T-cell (primary cell): Measurements from ENCODE around the gene CLEC1B. TPM values are rescaled to one million over a fixed set of nuclear protein-coding genes. Genes with fewer than 3 reads are reported as not detected.
"Not testable (repeated sequence)": the region's sequence is repeated elsewhere in the genome, so short reads cannot be mapped to it uniquely, and the experiment has no call there.

Experiments
- ATAC-seq, 4 experiments: fragments of 200-7000 bp in 3 of 4; fragments of 150-1000 bp in 1 of 4; cut with Tn5 transposase; replicated peaks in 1 of 4; 1 replicate in 3 of 4; 2 replicates in 1 of 4; pipeline ENCODE4 v1.10.0; 2021; ENCODE audit warnings: moderate library complexity in 3 of 4, mild to moderate bottlenecking in 2 of 4, moderate number of reproducible peaks in 1 of 4
- CTCF ChIA-PET, 2 donors: fragments of 300-600 bp; sonication (Branson Sonifier 250); formaldehyde crosslinking; loops; one replicate each; lab custom pipeline; 2022; ENCODE audit warnings: antibody characterized with exemption in 2 of 2; lab: Charles Lee
- POLR2A ChIA-PET, 2 donors: fragments of 300-600 bp; sonication (Branson Sonifier 250); formaldehyde crosslinking; loops; one replicate each; lab custom pipeline; 2022; ENCODE audit warnings: antibody characterized with exemption in 2 of 2; lab: Charles Lee
- DNase-seq, 35 experiments: peaks; one replicate each; pipeline versions ENCODE4 v3.0.0 to v3.0.0-alpha.2; 2013 to 2023
- H3K27ac ChIP-seq: one replicate; pipeline ENCODE4 v1.5.1; 2013; ENCODE audit warnings: low read length
- H3K27me3 ChIP-seq, 2 experiments: replicated peaks in 1 of 2; 1 replicate in 1 of 2; 2 replicates in 1 of 2; pipeline versions ENCODE4 v1.6.1 to v1.7.0; 2013; ENCODE audit warnings: low read length in 1 of 2, mixed read lengths in 1 of 2; ENCODE audit not compliant: control insufficient read depth in 2 of 2, insufficient read depth in 2 of 2; ENCODE audit errors: extremely low read depth in 1 of 2
- H3K36me3 ChIP-seq, 2 donors: 1 replicate in 1 of 2; 2 replicates in 1 of 2; pipeline versions ENCODE4 v1.6.1 to v1.7.0; 2013; ENCODE audit warnings: low read length in 1 of 2; ENCODE audit not compliant: control insufficient read depth in 2 of 2, insufficient read depth in 1 of 2; ENCODE audit errors: extremely low read depth in 1 of 2
- H3K4me1 ChIP-seq, 2 experiments: 1 replicate in 1 of 2; 2 replicates in 1 of 2; pipeline versions ENCODE4 v1.6.1 to v1.7.0; 2013; ENCODE audit warnings: low read length in 2 of 2, mixed read lengths in 1 of 2; ENCODE audit not compliant: insufficient read depth in 2 of 2, control insufficient read depth in 1 of 2; ENCODE audit errors: extremely low read depth in 1 of 2
- H3K4me3 ChIP-seq, 2 donors: 1 replicate in 1 of 2; 2 replicates in 1 of 2; pipeline versions ENCODE4 v1.5.1 to v1.7.0; 2013; ENCODE audit warnings: mild to moderate bottlenecking in 2 of 2, low read length in 1 of 2, moderate library complexity in 1 of 2; ENCODE audit not compliant: control insufficient read depth in 1 of 2; ENCODE audit errors: extremely low read depth in 1 of 2
- H3K9me3 ChIP-seq: 2 replicates; pipeline ENCODE4 v1.7.0; 2013
- H3K27ac Mint-ChIP-seq, 2 donors: one replicate each; pipeline ENCODE4 v1.8.0; 2020 to 2021; ENCODE audit warnings: mild to moderate bottlenecking in 2 of 2, mixed read lengths in 2 of 2
- H3K27me3 Mint-ChIP-seq, 2 donors: one replicate each; pipeline ENCODE4 v1.8.0; 2021 to 2022; ENCODE audit warnings: mixed read lengths in 2 of 2
- H3K36me3 Mint-ChIP-seq: one replicate; pipeline ENCODE4 v1.8.0; 2021; ENCODE audit warnings: mixed read lengths
- H3K4me1 Mint-ChIP-seq, 3 donors: one replicate each; pipeline ENCODE4 v1.8.0; 2020 to 2022; ENCODE audit warnings: mixed read lengths in 3 of 3, mild to moderate bottlenecking in 1 of 3
- H3K4me3 Mint-ChIP-seq, 3 donors: one replicate each; pipeline ENCODE4 v1.8.0; 2020 to 2022; ENCODE audit warnings: mild to moderate bottlenecking in 3 of 3, mixed read lengths in 3 of 3, moderate library complexity in 3 of 3
- H3K9me3 Mint-ChIP-seq, 3 donors: one replicate each; pipeline ENCODE4 v1.8.0; 2020 to 2022; ENCODE audit warnings: mixed read lengths in 3 of 3
- WGBS: methylation state at CpG from one replicate; pipeline ENCODE4 v1.1.5; 2013; ENCODE audit warnings: missing lambda C conversion rate; ENCODE audit not compliant: insufficient coverage; 5-methylcytosine and 5-hydroxymethylcytosine counted together
- total RNA-seq, 35 experiments: library from RNA in 6 of 35; stranded (reverse) in 6 of 35; fragments of 120-200 nt in 1 of 35; gene quantifications; one replicate each; pipeline versions ENCODE4 v1.2.1 to v1.2.4 and lab custom pipeline; 2013 to 2026

Gene CLEC1B
- total RNA-seq, 5 donors from 2014 or later (not counting 1 experiment from before 2014, with no cell fraction given) = 0.50 TPM; not detected in 4

DNA sequence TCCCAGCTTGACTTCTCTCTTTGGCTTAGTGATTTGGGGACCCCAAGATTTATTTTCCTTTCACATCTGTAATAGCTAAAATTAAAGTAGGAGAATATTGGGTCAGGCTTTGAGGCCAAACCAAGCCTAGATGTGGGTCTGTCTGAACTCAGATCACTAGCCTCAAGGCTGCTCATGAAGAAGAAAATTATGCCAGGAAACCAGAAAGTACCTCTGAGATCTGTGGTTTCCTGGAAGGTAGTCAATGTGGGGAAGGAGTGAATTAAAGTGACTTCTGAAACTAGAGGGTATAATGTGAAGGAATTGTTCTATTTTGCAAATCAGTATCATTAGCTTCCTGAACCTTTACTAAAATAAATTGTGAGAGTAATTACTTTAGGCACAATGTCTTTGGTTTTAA lies 41.1 kb downstream of the CLEC1B start:
- ChIA-PET POLR2A (no interaction called here), CTCF (no interaction called here)
- Histone ChIP-seq H3K36me3 (no peaks in the 10 kb centered on the region), H3K9me3 (no peaks in the 10 kb centered on the region), H3K27ac (no peak overlapping the region), H3K4me1 (peaks cover 18 to 33% of the 10 kb centered on the region in 2 experiments), H3K27me3 (no peaks in the 10 kb centered on the region), H3K4me3 (no peak overlapping the region)
- DNase-seq (peak in 1 of 35 experiments; percentile 37), ATAC-seq (peak; percentile 48 to 80 (median 72))
- Mint-ChIP-seq H3K27ac (peak overlapping the region in 1 of 2 donors; percentile 11), H3K9me3 (no peaks in the 10 kb centered on the region), H3K36me3 (no peaks in the 10 kb centered on the region), H3K4me1 (peaks cover 35 to 45% (median 37%) of the 10 kb centered on the region in 3 donors), H3K4me3 (peak overlapping the region in 1 of 3 donors; percentile 28), H3K27me3 (no peaks in the 10 kb centered on the region)

DNA sequence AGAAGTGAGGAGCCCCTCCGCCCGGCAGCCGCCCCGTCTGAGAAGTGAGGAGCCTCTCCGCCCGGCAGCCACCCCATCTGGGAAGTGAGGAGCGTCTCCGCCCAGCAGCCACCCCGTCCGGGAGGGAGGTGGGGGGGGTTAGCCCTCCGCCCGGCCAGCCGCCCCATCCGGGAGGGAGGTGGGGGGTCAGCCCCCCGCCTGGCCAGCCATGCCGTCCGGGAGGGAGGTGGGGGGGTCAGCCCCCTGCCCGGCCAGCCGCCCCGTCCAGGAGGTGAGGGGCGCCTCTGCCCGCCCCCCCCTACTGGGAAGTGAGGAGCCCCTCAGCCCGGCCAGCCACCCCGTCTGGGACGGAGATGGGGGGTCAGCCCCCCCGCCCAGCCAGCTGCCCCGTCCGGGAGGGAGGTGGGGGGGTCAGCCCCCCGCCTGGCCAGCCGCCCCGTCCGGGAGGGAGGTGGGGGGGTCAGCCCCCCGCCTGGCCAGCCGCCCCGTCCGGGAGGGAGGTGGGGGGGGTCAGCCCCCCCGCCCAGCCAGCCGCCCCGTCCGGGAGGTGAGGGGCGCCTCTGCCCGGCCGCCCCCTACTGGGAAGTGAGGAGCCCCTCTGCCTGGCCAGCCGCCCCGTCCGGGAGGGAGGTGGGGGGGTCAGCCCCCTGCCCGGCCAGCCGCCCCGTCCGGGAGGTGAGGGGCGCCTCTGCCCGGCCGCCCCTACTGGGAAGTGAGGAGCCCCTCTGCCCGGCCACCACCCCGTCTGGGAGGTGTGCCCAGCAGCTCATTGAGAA lies 45.8 kb downstream of the CLEC1B start:
- DNase-seq, H3K27ac Mint-ChIP-seq, H3K36me3 ChIP-seq, CTCF ChIA-PET, POLR2A ChIA-PET, H3K36me3 Mint-ChIP-seq, H3K4me3 Mint-ChIP-seq, H3K27me3 ChIP-seq, H3K9me3 Mint-ChIP-seq, ATAC-seq, H3K9me3 ChIP-seq, H3K27ac ChIP-seq, H3K27me3 Mint-ChIP-seq, H3K4me3 ChIP-seq: not testable (repeated sequence)
- peaks cover 52 to 59% (median 55%) of the 10 kb centered on the region in 3 donors for H3K4me1 Mint-ChIP-seq
- H3K4me1 ChIP-seq = peaks cover 32 to 52% of the 10 kb centered on the region in 2 experiments
- WGBS = no CpG with 5 or more reads among the region's 55 CpGs

DNA sequence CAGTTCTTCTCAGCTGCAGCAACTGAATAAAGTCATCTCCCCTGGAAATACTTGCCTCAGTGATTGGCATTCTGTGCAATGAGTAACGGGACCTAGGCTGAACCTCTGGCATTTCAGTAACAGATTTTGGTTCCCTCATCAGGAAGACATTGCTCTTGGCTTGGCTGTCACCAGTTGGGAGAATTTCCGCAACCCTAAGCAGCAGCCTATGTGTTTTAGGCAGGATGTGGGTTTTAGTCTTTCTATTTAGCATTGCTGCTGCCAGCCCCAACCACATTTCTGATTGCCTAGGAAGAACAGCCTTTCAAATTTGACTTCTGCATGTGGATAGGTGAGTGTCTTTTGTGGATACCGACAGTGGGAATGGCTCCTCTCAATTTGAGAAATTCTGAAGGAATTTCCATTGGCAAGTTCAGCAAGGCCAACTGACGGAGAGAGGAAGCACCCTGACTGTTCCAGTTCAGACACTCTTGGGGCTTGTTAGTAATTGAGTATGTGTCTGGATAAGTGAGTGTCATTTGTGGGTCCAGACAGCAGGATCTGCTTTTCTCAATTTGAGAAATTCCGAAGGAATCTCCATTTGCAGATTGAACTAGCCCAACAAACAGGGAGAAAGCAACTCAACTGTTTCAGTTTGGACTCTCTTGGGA lies 47.8 kb downstream of the CLEC1B start:
- Histone ChIP-seq H3K4me3 (peak overlapping the region in 1 of 2 donors; percentile 5), H3K36me3 (no peaks in the 10 kb centered on the region), H3K4me1 (peaks cover 19 to 42% of the 10 kb centered on the region in 2 experiments), H3K27me3 (no peaks in the 10 kb centered on the region), H3K9me3 (no peaks in the 10 kb centered on the region), H3K27ac (no peak overlapping the region)
- WGBS = 15% methylated on average over 4 of the region's 5 CpGs
- ChIA-PET POLR2A (no interaction called here), CTCF (no interaction called here)
- H3K4me1 Mint-ChIP-seq = peaks cover 42 to 47% (median 46%) of the 10 kb centered on the region in 3 donors
- DNase-seq = peak; percentile 10 to 64 (median 37)
- no peaks in the 10 kb centered on the region for H3K36me3 Mint-ChIP-seq
- H3K27me3 Mint-ChIP-seq = no peaks in the 10 kb centered on the region
- H3K27ac Mint-ChIP-seq = peak overlapping the region; percentile 19 to 78
- no peaks in the 10 kb centered on the region for H3K9me3 Mint-ChIP-seq
- peak; percentile 92 to 98 (median 96) for ATAC-seq
- peak overlapping the region in 2 of 3 donors; percentile 29 to 65 for H3K4me3 Mint-ChIP-seq

DNA sequence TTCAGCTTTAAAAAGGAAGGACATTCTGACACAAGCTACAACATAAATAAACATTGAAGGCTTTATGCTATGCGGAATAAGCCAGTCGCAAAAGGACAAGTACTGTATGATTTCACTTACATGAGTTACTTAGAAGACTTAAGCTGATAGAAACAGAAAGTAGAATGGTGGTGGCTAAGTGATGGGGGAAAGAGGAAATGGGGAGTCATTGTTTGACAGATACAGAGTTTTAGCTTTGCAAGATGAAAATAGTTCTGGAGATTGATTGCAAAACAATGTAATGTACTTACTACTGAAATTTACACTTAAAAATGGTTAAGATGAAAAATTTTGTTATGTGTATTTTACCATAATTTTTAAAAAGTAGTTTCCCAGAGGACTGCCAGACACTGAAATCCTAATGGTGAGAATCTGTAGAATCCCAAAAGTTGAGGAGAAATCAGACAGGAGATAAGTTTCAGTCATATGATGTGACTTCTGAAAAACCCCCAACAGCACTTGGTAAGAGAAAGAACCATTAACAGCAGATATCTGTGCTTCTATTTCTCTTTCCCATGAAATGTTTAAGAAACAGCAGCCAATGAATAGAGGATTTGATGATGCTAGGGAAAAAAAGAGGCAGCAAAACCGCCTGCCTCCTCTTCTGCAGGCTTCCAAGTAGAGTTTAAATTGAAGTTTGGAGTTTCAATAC lies 50.2 kb downstream of the CLEC1B start:
- no peak overlapping the region for H3K4me3 ChIP-seq
- ATAC-seq = peak; percentile 56 to 66 (median 64)
- 20% methylated on average over 1 of the region's 3 CpGs for WGBS
- Mint-ChIP-seq H3K4me1 (peaks cover 45 to 46% (median 46%) of the 10 kb centered on the region in 3 donors), H3K27me3 (no peaks in the 10 kb centered on the region), H3K9me3 (no peaks in the 10 kb centered on the region), H3K27ac (peak overlapping the region; percentile 34 to 62), H3K4me3 (peak overlapping the region in 1 of 3 donors; percentile 13), H3K36me3 (no peaks in the 10 kb centered on the region)
- DNase-seq = peak in 1 of 35 experiments; percentile 43
- H3K9me3 ChIP-seq = no peaks in the 10 kb centered on the region
- no peaks in the 10 kb centered on the region for H3K27me3 ChIP-seq
- H3K4me1 ChIP-seq = peaks cover 19 to 38% of the 10 kb centered on the region in 2 experiments
- no peaks in the 10 kb centered on the region for H3K36me3 ChIP-seq
- ChIA-PET CTCF (interaction anchor here in 1 of 2 donors (0.5 to 1.2 kb wide), 5 partner anchors 9 to 1844 kb away, joined by 3 to 6 read pairs (median 4); no protein-coding TSS in a partner anchor), POLR2A (no interaction called here)
- H3K27ac ChIP-seq = no peak overlapping the region

DNA sequence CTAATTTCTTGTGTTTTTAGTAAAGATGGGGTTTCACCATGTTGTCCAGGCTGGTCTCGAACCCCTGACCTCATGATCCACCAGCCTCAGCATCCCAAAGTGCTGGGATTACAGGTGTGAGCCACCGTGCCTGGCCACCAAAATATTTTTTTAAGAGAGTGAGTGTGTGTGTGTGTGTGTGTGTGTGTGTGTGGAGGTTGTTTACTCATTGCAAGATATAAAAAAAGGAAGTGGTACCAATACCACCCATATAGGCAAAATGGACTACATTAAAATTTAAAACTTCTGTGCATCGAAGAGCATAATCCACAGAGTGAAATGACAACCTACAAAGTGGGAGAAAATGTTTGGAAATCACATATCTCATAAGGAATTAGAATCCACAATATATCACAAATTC lies 51.2 kb downstream of the CLEC1B start:
- no peak overlapping the region for H3K4me3 Mint-ChIP-seq
- no CpG with 5 or more reads among the region's 3 CpGs for WGBS
- Histone ChIP-seq H3K4me3 (no peak overlapping the region), H3K9me3 (no peaks in the 10 kb centered on the region), H3K4me1 (peaks cover 19 to 38% of the 10 kb centered on the region in 2 experiments), H3K27me3 (peaks cover 0 to 6% of the 10 kb centered on the region in 2 experiments), H3K27ac (no peak overlapping the region), H3K36me3 (no peaks in the 10 kb centered on the region)
- no peak for ATAC-seq
- no peaks in the 10 kb centered on the region for H3K9me3 Mint-ChIP-seq
- ChIA-PET CTCF (no interaction called here), POLR2A (no interaction called here)
- no peak for DNase-seq
- peaks cover 45 to 54% (median 53%) of the 10 kb centered on the region in 3 donors for H3K4me1 Mint-ChIP-seq
- H3K27ac Mint-ChIP-seq = no peak overlapping the region
- peaks cover 0 to 3% of the 10 kb centered on the region in 2 donors for H3K27me3 Mint-ChIP-seq
- H3K36me3 Mint-ChIP-seq = no peaks in the 10 kb centered on the region

DNA sequence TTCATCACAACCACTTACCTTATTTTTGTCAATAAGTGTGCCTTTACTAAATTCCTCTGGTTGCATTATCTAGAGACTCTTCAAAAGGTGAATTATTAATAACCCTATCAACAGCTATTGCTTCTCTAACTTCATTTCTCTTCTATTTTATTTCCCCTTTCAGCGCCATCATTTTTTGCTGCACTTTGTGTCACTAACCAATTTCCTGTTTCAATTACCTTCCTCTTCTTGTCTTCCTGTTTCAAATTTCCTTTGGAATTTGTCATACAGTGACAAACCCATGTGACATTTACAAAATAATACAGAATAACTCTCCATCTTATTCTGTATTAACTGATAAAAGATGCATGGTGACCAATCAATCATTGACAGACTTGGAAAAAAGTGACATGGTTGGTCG lies 54.5 kb downstream of the CLEC1B start:
- H3K27ac Mint-ChIP-seq = no peak overlapping the region
- ATAC-seq = no peak
- POLR2A ChIA-PET = interaction anchor here in 1 of 2 donors (0.6 kb wide), 1 partner anchor 68 kb away, joined by 3 read pairs; no protein-coding TSS in a partner anchor

More for the DNA sequence above, 54.5 kb downstream of the CLEC1B start:
- Mint-ChIP-seq H3K36me3 (no peaks in the 10 kb centered on the region), H3K4me1 (peaks cover 27 to 33% (median 31%) of the 10 kb centered on the region in 3 donors), H3K4me3 (peak overlapping the region in 1 of 3 donors; percentile 29), H3K9me3 (no peaks in the 10 kb centered on the region), H3K27me3 (peaks cover 0 to 6% of the 10 kb centered on the region in 2 donors)
- H3K4me1 ChIP-seq = peaks cover 3 to 18% of the 10 kb centered on the region in 2 experiments
- H3K9me3 ChIP-seq = no peaks in the 10 kb centered on the region
- WGBS = 36% methylated on average over 1 of the region's 2 CpGs
- H3K27ac ChIP-seq = no peak overlapping the region
- no peak for DNase-seq
- CTCF ChIA-PET = no interaction called here
- H3K27me3 ChIP-seq = peaks cover 0 to 6% of the 10 kb centered on the region in 2 experiments
- H3K4me3 ChIP-seq = no peak overlapping the region
- no peaks in the 10 kb centered on the region for H3K36me3 ChIP-seq
